Measurements from ENCODE around the gene PRLHR.

DNA sequence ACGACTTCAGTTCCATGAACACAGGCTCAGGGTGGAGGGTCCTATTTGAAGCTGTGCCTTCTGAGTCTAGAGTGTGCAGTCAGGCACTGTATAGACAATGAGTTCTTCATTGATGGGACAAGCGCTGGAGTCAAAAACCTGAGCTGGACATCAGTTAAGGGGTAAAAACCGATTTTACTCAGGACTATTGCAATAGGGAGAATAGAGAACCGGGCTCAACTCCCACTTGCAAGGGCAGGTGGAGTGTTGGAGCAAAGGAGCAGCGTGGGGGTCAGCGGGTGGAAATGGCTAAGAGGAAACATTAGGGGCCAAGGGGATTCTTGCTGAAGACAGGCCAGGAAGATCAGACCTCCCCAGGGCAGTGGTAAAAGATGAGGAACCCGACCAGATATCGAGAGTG lies 28.5 kb downstream of the PRLHR start:
- TF ChIP-seq, protein P1, sequence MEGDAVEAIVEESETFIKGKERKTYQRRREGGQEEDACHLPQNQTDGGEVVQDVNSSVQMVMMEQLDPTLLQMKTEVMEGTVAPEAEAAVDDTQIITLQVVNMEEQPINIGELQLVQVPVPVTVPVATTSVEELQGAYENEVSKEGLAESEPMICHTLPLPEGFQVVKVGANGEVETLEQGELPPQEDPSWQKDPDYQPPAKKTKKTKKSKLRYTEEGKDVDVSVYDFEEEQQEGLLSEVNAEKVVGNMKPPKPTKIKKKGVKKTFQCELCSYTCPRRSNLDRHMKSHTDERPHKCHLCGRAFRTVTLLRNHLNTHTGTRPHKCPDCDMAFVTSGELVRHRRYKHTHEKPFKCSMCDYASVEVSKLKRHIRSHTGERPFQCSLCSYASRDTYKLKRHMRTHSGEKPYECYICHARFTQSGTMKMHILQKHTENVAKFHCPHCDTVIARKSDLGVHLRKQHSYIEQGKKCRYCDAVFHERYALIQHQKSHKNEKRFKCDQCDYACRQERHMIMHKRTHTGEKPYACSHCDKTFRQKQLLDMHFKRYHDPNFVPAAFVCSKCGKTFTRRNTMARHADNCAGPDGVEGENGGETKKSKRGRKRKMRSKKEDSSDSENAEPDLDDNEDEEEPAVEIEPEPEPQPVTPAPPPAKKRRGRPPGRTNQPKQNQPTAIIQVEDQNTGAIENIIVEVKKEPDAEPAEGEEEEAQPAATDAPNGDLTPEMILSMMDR (IDR thresholded peaks at IDR 0.05): no peak
- TF ChIP-seq ZFX (IDR thresholded peaks at IDR 0.05; ENCODE audit: borderline replicate concordance): no peak

Measured in 22Rv1 (cell line).